ENCODE results near the gene TMUB1. TPM values are rescaled to one million over a fixed set of nuclear protein-coding genes. Genes with fewer than 3 reads are reported as not detected.
A peak's percentile ranks its signal among the peaks of the same experiment; 100 is the strongest.

TMUB1 gene
- total and polyA plus RNA-seq, 12 donors, result 18.5 to 88.2 (median 26.1) TPM

DNA sequence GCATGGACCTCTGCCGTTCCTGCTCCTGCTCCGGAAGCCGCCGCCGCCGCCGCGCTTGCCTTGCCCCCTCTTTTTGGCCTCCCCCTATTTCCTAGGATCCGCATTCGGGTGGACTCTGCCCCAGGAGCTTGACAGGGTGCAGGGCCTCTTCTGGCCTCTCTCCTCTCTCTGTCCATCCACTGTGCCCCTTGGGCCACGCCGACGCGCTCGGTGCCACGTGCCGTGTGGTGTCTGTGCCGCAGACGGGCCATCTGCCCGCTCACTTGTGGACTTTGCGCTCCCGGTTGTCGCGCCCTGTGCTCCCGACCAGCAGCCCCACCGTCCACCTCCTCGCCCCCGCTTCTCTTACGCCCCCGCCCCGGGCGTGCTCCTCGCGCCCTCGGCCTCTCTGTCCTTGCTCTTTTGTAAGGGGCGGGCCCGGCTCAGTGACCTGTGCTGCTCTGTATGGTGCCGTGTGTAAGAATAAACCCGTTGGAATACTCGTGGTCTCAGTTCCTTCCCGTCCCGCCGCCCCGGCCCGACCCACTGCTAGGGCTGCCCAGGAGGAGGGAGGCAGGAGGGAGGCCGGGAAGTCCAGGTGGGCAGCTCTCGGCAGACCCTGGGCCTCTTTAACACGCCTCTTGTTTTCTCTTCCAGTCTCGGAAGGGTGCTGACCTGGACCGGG is 40.0 kb upstream of the TMUB1 start:
- H3K4me3 ChIP-seq, result no peak overlapping the region
- intact Hi-C loops (cut with DNase I), result loop anchor here in 9 of 10 donors (5.0 to 10.0 kb wide), 6 partner anchors 49 to 182 kb away; partner anchors contain the start of genes SMARCD3 (in 5 of the 9) and ABCF2 (in 2 of the 9)
- peaks cover 3 to 28% (median 15%) of the 10 kb centered on the region in 9 donors for H3K4me1 ChIP-seq
- H3K9me3 ChIP-seq, result no peaks in the 10 kb centered on the region
- peak in 1 of 2 donors; percentile 10 for DNase-seq
- ATAC-seq, result no peak
- TF ChIP-seq, protein P1, sequence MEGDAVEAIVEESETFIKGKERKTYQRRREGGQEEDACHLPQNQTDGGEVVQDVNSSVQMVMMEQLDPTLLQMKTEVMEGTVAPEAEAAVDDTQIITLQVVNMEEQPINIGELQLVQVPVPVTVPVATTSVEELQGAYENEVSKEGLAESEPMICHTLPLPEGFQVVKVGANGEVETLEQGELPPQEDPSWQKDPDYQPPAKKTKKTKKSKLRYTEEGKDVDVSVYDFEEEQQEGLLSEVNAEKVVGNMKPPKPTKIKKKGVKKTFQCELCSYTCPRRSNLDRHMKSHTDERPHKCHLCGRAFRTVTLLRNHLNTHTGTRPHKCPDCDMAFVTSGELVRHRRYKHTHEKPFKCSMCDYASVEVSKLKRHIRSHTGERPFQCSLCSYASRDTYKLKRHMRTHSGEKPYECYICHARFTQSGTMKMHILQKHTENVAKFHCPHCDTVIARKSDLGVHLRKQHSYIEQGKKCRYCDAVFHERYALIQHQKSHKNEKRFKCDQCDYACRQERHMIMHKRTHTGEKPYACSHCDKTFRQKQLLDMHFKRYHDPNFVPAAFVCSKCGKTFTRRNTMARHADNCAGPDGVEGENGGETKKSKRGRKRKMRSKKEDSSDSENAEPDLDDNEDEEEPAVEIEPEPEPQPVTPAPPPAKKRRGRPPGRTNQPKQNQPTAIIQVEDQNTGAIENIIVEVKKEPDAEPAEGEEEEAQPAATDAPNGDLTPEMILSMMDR (IDR thresholded peaks at IDR 0.05), result no peak
- no peaks in the 10 kb centered on the region for H3K27me3 ChIP-seq
- H3K27ac ChIP-seq, result no peak overlapping the region
- H3K36me3 ChIP-seq, result peaks cover 0 to 72% (median 29%) of the 10 kb centered on the region in 9 donors
- WGBS, 2 donors, result 90% methylated on average over 45 to 50 of the region's 50 CpGs

DNA sequence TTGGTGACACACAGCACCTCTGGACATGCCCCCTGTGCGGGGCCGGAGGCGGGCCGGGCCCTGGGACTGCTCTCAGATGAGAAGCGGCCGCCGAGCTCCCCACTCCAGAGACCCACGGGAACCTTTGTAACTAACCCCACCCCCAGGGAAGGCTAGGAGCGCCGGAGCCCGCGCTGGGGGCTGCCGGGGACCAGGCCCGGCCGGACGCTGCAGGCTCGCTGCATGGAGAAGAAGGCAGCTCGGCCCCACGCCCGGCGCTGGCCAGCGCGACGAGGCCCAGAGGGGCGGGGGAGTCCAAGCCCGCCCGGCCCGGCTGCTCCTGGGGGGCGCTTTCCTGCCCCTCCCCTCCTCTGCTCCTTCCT is 39.5 kb upstream of the TMUB1 start:
- 88 to 93% methylated on average over 17 to 29 of the region's 29 CpGs for WGBS, 2 donors
- H3K9me3 ChIP-seq, result no peaks in the 10 kb centered on the region
- intact Hi-C loops (cut with DNase I), result loop anchor here in 9 of 10 donors (5.0 to 10.0 kb wide), 6 partner anchors 50 to 182 kb away; partner anchors contain the start of genes SMARCD3 (in 5 of the 9) and ABCF2 (in 2 of the 9)
- no peak overlapping the region for H3K27ac ChIP-seq
- no peak overlapping the region for H3K4me3 ChIP-seq
- TF ChIP-seq, protein P1 (IDR thresholded peaks at IDR 0.05), result no peak
- DNase-seq, result no peak
- H3K27me3 ChIP-seq, result no peaks in the 10 kb centered on the region
- ATAC-seq, result no peak
- H3K4me1 ChIP-seq, result peaks cover 3 to 28% (median 15%) of the 10 kb centered on the region in 9 donors
- peaks cover 0 to 73% (median 29%) of the 10 kb centered on the region in 9 donors for H3K36me3 ChIP-seq

DNA sequence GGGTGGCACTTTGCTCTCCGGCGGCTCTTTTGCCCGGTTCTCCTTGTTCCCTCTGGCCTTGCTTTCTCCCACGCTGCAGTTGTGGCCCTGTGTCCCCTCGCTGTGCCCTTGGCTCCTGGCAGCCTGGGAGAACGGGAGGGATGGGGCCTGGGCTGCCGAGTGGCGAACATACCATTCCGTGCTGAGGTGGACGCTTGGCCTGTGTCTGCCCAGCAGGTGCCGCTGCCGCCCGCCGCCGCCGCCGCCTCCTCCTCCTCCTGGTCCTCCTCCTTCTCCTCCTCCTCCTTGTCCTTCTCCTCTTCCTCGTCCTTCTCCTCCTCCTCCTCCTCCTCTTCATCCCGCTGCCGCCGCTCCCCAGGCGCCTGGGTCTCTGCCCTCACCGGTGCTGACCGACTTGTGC is 39.0 kb upstream of the TMUB1 start:
- Histone ChIP-seq H3K9me3 (no peaks in the 10 kb centered on the region), H3K4me1 (peaks cover 3 to 28% (median 15%) of the 10 kb centered on the region in 9 donors), H3K36me3 (peaks cover 0 to 78% (median 29%) of the 10 kb centered on the region in 9 donors), H3K4me3 (no peak overlapping the region), H3K27me3 (no peaks in the 10 kb centered on the region), H3K27ac (peak overlapping the region in 1 of 10 donors; percentile 22)
- intact Hi-C loops (cut with DNase I), result loop anchor here in 9 of 10 donors (5.0 to 10.0 kb wide), 6 partner anchors 50 to 183 kb away; partner anchors contain the start of genes SMARCD3 (in 5 of the 9) and ABCF2 (in 2 of the 9)
- no peak for DNase-seq
- 74 to 84% methylated on average over 24 of the region's 24 CpGs for WGBS, 2 donors
- ATAC-seq, result peak in 2 of 8 donors; percentile 10 to 71
- TF ChIP-seq, protein P1 (IDR thresholded peaks at IDR 0.05), result peak in 5 of 9 donors; percentile 13 to 39 (median 21)

DNA sequence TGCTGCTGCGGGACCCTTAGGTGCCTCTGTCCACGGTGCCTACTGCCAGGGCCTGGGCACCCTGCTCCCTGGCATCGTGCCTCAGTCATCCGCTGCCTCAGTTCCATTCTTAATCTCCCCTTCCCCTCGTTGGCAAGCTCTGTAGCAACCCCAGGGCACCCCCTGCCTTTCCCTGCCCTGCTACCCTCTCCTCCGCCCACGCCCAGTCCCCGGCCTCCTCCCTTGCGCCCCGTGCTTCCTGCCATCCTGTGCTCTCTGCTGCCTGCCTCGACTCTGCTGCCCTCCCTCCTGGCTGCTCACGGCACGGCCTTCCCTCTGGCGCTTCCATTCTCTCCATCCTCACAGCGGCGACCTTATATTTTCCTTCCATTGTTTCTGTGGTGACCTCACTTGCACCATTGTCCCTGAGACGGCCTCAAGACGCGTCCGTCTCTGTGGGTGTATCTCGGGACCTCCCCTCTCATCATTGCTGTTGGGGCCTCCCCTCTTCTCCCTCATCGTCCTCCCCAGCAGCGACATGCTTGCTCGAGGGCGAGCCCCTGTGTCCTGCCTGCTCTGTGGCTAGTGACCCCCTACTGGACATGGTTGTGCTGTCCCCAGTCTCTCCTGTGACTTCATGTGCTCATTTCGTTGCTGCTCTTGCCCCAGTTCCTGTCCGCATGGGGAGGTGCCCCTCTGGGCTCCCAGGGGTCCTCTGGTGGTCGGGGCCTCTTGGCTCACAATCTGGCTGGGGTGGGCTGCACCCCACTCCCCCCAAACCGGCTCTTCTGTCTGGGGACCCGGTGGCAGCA is 38.3 kb upstream of the TMUB1 start:
- no peak overlapping the region for H3K4me3 ChIP-seq
- no peak for ATAC-seq
- H3K36me3 ChIP-seq, result peaks cover 0 to 78% (median 29%) of the 10 kb centered on the region in 9 donors
- H3K27ac ChIP-seq, result peak overlapping the region in 1 of 10 donors; percentile 22
- TF ChIP-seq, protein P1 (IDR thresholded peaks at IDR 0.05), result no peak
- DNase-seq, result no peak
- intact Hi-C loops (cut with DNase I), result loop anchor here in 9 of 10 donors (5.0 to 10.0 kb wide), 6 partner anchors 51 to 183 kb away; partner anchors contain the start of genes SMARCD3 (in 5 of the 9) and ABCF2 (in 2 of the 9)
- H3K4me1 ChIP-seq, result peaks cover 3 to 26% (median 15%) of the 10 kb centered on the region in 9 donors
- H3K9me3 ChIP-seq, result no peaks in the 10 kb centered on the region
- WGBS, 2 donors, result 82 to 84% methylated on average over 29 to 30 of the region's 30 CpGs
- H3K27me3 ChIP-seq, result no peaks in the 10 kb centered on the region
